SJCRH30 (cell line): ENCODE data around the gene GPC5. TPM values are rescaled to one million over a fixed set of nuclear protein-coding genes. Genes with fewer than 3 reads are reported as not detected.
A peak's percentile ranks its signal among the peaks of the same experiment; 100 is the strongest.

Experiments
- DNase-seq, 2 experiments: peaks; one replicate each; pipeline ENCODE4 v3.0.0-alpha.2; 2015 to 2020
- H3K27ac ChIP-seq: fragments of 250-450 bp; sonication (Bioruptor Pico); 2 replicates; pipeline ENCODE4 v1.5.1; 2020; ENCODE audit warnings: mild to moderate bottlenecking, moderate library complexity
- H3K27me3 ChIP-seq: fragments of 250-450 bp; sonication (Bioruptor Pico); 2 replicates; pipeline ENCODE4 v1.5.1; 2020; ENCODE audit warnings: mild to moderate bottlenecking, moderate library complexity
- H3K36me3 ChIP-seq: fragments of 250-450 bp; sonication (Bioruptor Pico); 2 replicates; pipeline ENCODE4 v1.5.1; 2020; ENCODE audit warnings: mild to moderate bottlenecking, moderate library complexity
- H3K4me1 ChIP-seq: fragments of 250-450 bp; sonication (Bioruptor Pico); 2 replicates; pipeline ENCODE4 v1.5.1; 2020; ENCODE audit warnings: mild to moderate bottlenecking, moderate library complexity
- H3K4me3 ChIP-seq: fragments of 250-450 bp; sonication (Bioruptor Pico); 2 replicates; pipeline ENCODE4 v1.5.1; 2020; ENCODE audit warnings: mild to moderate bottlenecking, moderate library complexity
- H3K9me3 ChIP-seq: fragments of 250-450 bp; sonication (Bioruptor Pico); replicated peaks from 2 replicates; pipeline ENCODE4 v1.5.1; 2020; ENCODE audit warnings: mild to moderate bottlenecking, moderate library complexity
- total RNA-seq: library from RNA; depleted of rRNA; stranded (reverse); fragments of >200 nt; shearing (Covaris generic); gene quantifications from 2 replicates; pipeline ENCODE4 v1.2.3, GENCODE V29; 2014

The GPC5 gene
- total RNA-seq, 1 experiment from 2014 or later: 0.49 TPM

GRCh38 chr13:91564396-91564795 lies 166.0 kb downstream of the GPC5 start:
- Histone ChIP-seq H3K4me1 (no peaks in the 10 kb centered on the region), H3K9me3 (no peaks in the 10 kb centered on the region), H3K27me3 (no peaks in the 10 kb centered on the region), H3K27ac (no peak overlapping the region), H3K36me3 (no peaks in the 10 kb centered on the region), H3K4me3 (no peak overlapping the region)
- DNase-seq: no peak

GRCh38 chr13:91565296-91565695 lies 166.9 kb downstream of the GPC5 start:
- H3K27ac ChIP-seq: no peak overlapping the region
- no peaks in the 10 kb centered on the region for H3K27me3 ChIP-seq
- no peak for DNase-seq
- no peaks in the 10 kb centered on the region for H3K36me3 ChIP-seq
- H3K9me3 ChIP-seq: no peaks in the 10 kb centered on the region
- H3K4me1 ChIP-seq: no peaks in the 10 kb centered on the region
- H3K4me3 ChIP-seq: no peak overlapping the region

- Histone ChIP-seq H3K27ac (no peak overlapping the region), H3K4me1 (no peaks in the 10 kb centered on the region)
Measured at GRCh38 chr13:91567485-91568207, 169.2 kb downstream of the GPC5 start.

GRCh38 chr13:91571681-91572080 lies 173.3 kb downstream of the GPC5 start:
- Histone ChIP-seq H3K27me3 (no peaks in the 10 kb centered on the region), H3K36me3 (no peaks in the 10 kb centered on the region), H3K9me3 (no peaks in the 10 kb centered on the region), H3K4me3 (no peak overlapping the region), H3K4me1 (no peaks in the 10 kb centered on the region), H3K27ac (no peak overlapping the region)
- no peak for DNase-seq

More at GRCh38 chr13:91567485-91568207, 169.2 kb downstream of the GPC5 start:
- Histone ChIP-seq H3K9me3 (no peaks in the 10 kb centered on the region), H3K36me3 (no peaks in the 10 kb centered on the region), H3K27me3 (no peaks in the 10 kb centered on the region), H3K4me3 (no peak overlapping the region)
- no peak for DNase-seq

GRCh38 chr13:91572439-91572838 lies 174.0 kb downstream of the GPC5 start:
- no peaks in the 10 kb centered on the region for H3K9me3 ChIP-seq
- no peaks in the 10 kb centered on the region for H3K36me3 ChIP-seq
- no peaks in the 10 kb centered on the region for H3K27me3 ChIP-seq
- no peak for DNase-seq
- no peaks in the 10 kb centered on the region for H3K4me1 ChIP-seq
- H3K4me3 ChIP-seq: no peak overlapping the region
- H3K27ac ChIP-seq: no peak overlapping the region

- Histone ChIP-seq H3K4me1 (no peaks in the 10 kb centered on the region), H3K27ac (no peak overlapping the region), H3K4me3 (no peak overlapping the region), H3K27me3 (no peaks in the 10 kb centered on the region), H3K9me3 (no peaks in the 10 kb centered on the region), H3K36me3 (no peaks in the 10 kb centered on the region)
- DNase-seq: no peak
Measured at GRCh38 chr13:91572944-91573598, 174.7 kb downstream of the GPC5 start.

GRCh38 chr13:91574766-91575165 lies 176.3 kb downstream of the GPC5 start:
- no peaks in the 10 kb centered on the region for H3K9me3 ChIP-seq
- no peak for DNase-seq
- H3K36me3 ChIP-seq: no peaks in the 10 kb centered on the region
- no peak overlapping the region for H3K27ac ChIP-seq
- no peaks in the 10 kb centered on the region for H3K4me1 ChIP-seq
- no peak overlapping the region for H3K4me3 ChIP-seq
- no peaks in the 10 kb centered on the region for H3K27me3 ChIP-seq

GRCh38 chr13:91576590-91576989 lies 178.2 kb downstream of the GPC5 start:
- Histone ChIP-seq H3K27ac (no peak overlapping the region), H3K9me3 (no peaks in the 10 kb centered on the region), H3K36me3 (no peaks in the 10 kb centered on the region), H3K27me3 (no peaks in the 10 kb centered on the region), H3K4me3 (no peak overlapping the region), H3K4me1 (no peaks in the 10 kb centered on the region)
- peak; percentile 12 to 42 for DNase-seq

- DNase-seq: no peak
- no peaks in the 10 kb centered on the region for H3K36me3 ChIP-seq
Measured at GRCh38 chr13:91579320-91579719, 180.9 kb downstream of the GPC5 start.

GRCh38 chr13:91580749-91581148 lies 182.3 kb downstream of the GPC5 start:
- no peaks in the 10 kb centered on the region for H3K27me3 ChIP-seq
- no peaks in the 10 kb centered on the region for H3K4me1 ChIP-seq
- no peak overlapping the region for H3K27ac ChIP-seq
- no peaks in the 10 kb centered on the region for H3K9me3 ChIP-seq
- H3K4me3 ChIP-seq: no peak overlapping the region
- H3K36me3 ChIP-seq: no peaks in the 10 kb centered on the region
- DNase-seq: no peak

More at GRCh38 chr13:91579320-91579719, 180.9 kb downstream of the GPC5 start:
- Histone ChIP-seq H3K27me3 (no peaks in the 10 kb centered on the region), H3K4me3 (no peak overlapping the region), H3K4me1 (no peaks in the 10 kb centered on the region), H3K27ac (no peak overlapping the region), H3K9me3 (no peaks in the 10 kb centered on the region)

- Histone ChIP-seq H3K9me3 (no peaks in the 10 kb centered on the region), H3K36me3 (no peaks in the 10 kb centered on the region), H3K27ac (no peak overlapping the region), H3K4me1 (no peaks in the 10 kb centered on the region), H3K4me3 (no peak overlapping the region), H3K27me3 (no peaks in the 10 kb centered on the region)
- no peak for DNase-seq
Measured at GRCh38 chr13:91586609-91587008, 188.2 kb downstream of the GPC5 start.

- no peak overlapping the region for H3K4me3 ChIP-seq
- H3K9me3 ChIP-seq: no peaks in the 10 kb centered on the region
- no peaks in the 10 kb centered on the region for H3K4me1 ChIP-seq
- no peak for DNase-seq
- H3K27me3 ChIP-seq: no peaks in the 10 kb centered on the region
- no peak overlapping the region for H3K27ac ChIP-seq
- no peaks in the 10 kb centered on the region for H3K36me3 ChIP-seq
Measured at GRCh38 chr13:91588541-91588940, 190.1 kb downstream of the GPC5 start.

- no peak for DNase-seq
- H3K4me3 ChIP-seq: no peak overlapping the region
- no peaks in the 10 kb centered on the region for H3K4me1 ChIP-seq
- H3K9me3 ChIP-seq: no peaks in the 10 kb centered on the region
- no peak overlapping the region for H3K27ac ChIP-seq
- no peaks in the 10 kb centered on the region for H3K27me3 ChIP-seq
- no peaks in the 10 kb centered on the region for H3K36me3 ChIP-seq
Measured at GRCh38 chr13:91592056-91593014, 193.9 kb downstream of the GPC5 start.

GRCh38 chr13:91593456-91593855 lies 195.0 kb downstream of the GPC5 start:
- Histone ChIP-seq H3K4me3 (no peak overlapping the region), H3K27me3 (no peaks in the 10 kb centered on the region), H3K27ac (no peak overlapping the region), H3K9me3 (no peaks in the 10 kb centered on the region), H3K4me1 (no peaks in the 10 kb centered on the region), H3K36me3 (no peaks in the 10 kb centered on the region)
- DNase-seq: no peak

GRCh38 chr13:91594061-91594460 lies 195.6 kb downstream of the GPC5 start:
- no peak for DNase-seq

More at GRCh38 chr13:91594061-91594460, 195.6 kb downstream of the GPC5 start:
- Histone ChIP-seq H3K9me3 (no peaks in the 10 kb centered on the region), H3K4me3 (no peak overlapping the region), H3K27ac (no peak overlapping the region), H3K4me1 (no peaks in the 10 kb centered on the region), H3K36me3 (no peaks in the 10 kb centered on the region), H3K27me3 (no peaks in the 10 kb centered on the region)
